OCI-LY7 (cell line): ENCODE results near the gene PIK3C2A.

Source experiments
- EZH2phosphoT487 ChIP-seq: fragments of 200-600 bp; sonication (generic); IDR thresholded peaks from 2 replicates; pipeline ENCODE4 v1.6.1; 2018; ENCODE audit warnings: low read depth, borderline replicate concordance, mild to moderate bottlenecking, mixed run types, antibody characterized with exemption, low read length, moderate library complexity, mixed read lengths
- TF ChIP-seq, protein P1 (sequence below): fragments of 200-600 bp; sonication (generic); conservative IDR thresholded peaks from 2 replicates; pipeline ENCODE4 v1.5.1; 2014; ENCODE audit warnings: mild to moderate bottlenecking, antibody characterized with exemption, low read length, moderate library complexity, mixed read lengths

DNA sequence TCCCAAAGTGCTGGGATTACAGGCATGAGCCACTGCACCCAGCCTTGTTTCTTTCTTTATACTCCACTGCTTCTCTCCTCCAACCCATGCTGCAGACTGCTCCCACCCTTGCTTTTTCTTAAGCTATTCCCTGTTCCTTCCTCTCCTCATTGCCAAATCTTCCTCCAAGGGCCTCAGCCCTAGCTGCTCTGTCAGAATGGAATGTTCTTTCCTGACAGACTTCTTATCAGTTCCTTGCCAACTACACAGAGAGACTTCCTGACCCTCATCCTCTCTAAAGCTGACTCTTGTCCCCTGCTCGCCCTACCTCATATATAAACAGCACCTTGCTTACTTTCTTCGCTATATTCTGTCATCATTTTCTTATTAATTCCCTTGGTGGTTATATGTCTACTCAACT, 16.9 kb upstream of the PIK3C2A start:
- no peak for TF ChIP-seq EZH2phosphoT487
- TF ChIP-seq, protein P1, sequence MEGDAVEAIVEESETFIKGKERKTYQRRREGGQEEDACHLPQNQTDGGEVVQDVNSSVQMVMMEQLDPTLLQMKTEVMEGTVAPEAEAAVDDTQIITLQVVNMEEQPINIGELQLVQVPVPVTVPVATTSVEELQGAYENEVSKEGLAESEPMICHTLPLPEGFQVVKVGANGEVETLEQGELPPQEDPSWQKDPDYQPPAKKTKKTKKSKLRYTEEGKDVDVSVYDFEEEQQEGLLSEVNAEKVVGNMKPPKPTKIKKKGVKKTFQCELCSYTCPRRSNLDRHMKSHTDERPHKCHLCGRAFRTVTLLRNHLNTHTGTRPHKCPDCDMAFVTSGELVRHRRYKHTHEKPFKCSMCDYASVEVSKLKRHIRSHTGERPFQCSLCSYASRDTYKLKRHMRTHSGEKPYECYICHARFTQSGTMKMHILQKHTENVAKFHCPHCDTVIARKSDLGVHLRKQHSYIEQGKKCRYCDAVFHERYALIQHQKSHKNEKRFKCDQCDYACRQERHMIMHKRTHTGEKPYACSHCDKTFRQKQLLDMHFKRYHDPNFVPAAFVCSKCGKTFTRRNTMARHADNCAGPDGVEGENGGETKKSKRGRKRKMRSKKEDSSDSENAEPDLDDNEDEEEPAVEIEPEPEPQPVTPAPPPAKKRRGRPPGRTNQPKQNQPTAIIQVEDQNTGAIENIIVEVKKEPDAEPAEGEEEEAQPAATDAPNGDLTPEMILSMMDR = no peak
